Suprapubic skin (tissue), 4 donors: Measurements from ENCODE around the gene FOXP4. TPM values are rescaled to one million over a fixed set of nuclear protein-coding genes. Genes with fewer than 3 reads are reported as not detected.

Experiments used
- DNase-seq, 2 donors: peaks; one replicate each; pipeline ENCODE4 v3.0.0-alpha.2; 2019; ENCODE audit warnings: low spot score in 2 of 2
- H3K27ac ChIP-seq: fragments of 200-600 bp; sonication (generic); one replicate; pipeline ENCODE4 v1.5.1; 2019
- H3K27me3 ChIP-seq: fragments of 200-600 bp; sonication (generic); one replicate; pipeline ENCODE4 v1.5.1; 2019
- H3K36me3 ChIP-seq: fragments of 200-600 bp; sonication (generic); one replicate; pipeline ENCODE4 v1.5.1; 2019
- H3K4me1 ChIP-seq: fragments of 200-600 bp; sonication (generic); one replicate; pipeline ENCODE4 v1.5.1; 2019
- H3K4me3 ChIP-seq: fragments of 200-600 bp; sonication (generic); one replicate; pipeline ENCODE4 v1.5.1; 2019; ENCODE audit warnings: mild to moderate bottlenecking
- H3K9me3 ChIP-seq: fragments of 200-600 bp; sonication (generic); one replicate; pipeline ENCODE4 v1.5.1; 2019
- CTCF ChIP-seq, 2 donors: fragments of 200-600 bp in 1 of 2; fragments of 450-650 bp in 1 of 2; sonication (generic) in 1 of 2; IDR thresholded peaks; one replicate each; pipeline ENCODE4 v1.5.1; 2016 to 2019; ENCODE audit warnings: antibody characterized with exemption in 2 of 2, mild to moderate bottlenecking in 1 of 2, moderate library complexity in 1 of 2
- EP300 ChIP-seq: sonication (generic); formaldehyde crosslinking; IDR thresholded peaks from one replicate; pipeline ENCODE4 v1.6.1; 2017; ENCODE audit warnings: antibody characterized with exemption
- POLR2A ChIP-seq, 2 donors: fragments of 450-650 bp; IDR thresholded peaks; one replicate each; pipeline ENCODE4 v1.6.1; 2017; ENCODE audit warnings: antibody characterized with exemption in 2 of 2, mild to moderate bottlenecking in 2 of 2, moderate library complexity in 2 of 2
- POLR2AphosphoS5 ChIP-seq, 3 donors: sonication (generic); formaldehyde crosslinking; IDR thresholded peaks; one replicate each; pipeline ENCODE4 v1.6.1; 2017; ENCODE audit warnings: antibody characterized with exemption in 3 of 3
- WGBS: methylation state at CpG from one replicate; pipeline ENCODE4 v1.1.5; 2018; 5-methylcytosine and 5-hydroxymethylcytosine counted together
- total RNA-seq, 4 donors: library from RNA; depleted of rRNA; stranded (reverse); fragments of >200 nt; gene quantifications; one replicate each; pipeline ENCODE4 v1.1.0, GENCODE V29; 2016

FOXP4 gene
- total RNA-seq, 4 donors from 2014 or later: 8.1 to 12.1 (median 10.4) TPM

GRCh38 chr6:41545247-41545702 lies 906 bp upstream of the FOXP4 start:
- no peak for TF ChIP-seq POLR2A (IDR thresholded peaks at IDR 0.05)

GRCh38 chr6:41546475-41546865 lies 289 bp downstream of the FOXP4 start:
- Histone ChIP-seq H3K4me3 (peak overlapping the region; percentile 74), H3K36me3 (no peaks in the 10 kb centered on the region), H3K27me3 (peaks cover 2% of the 10 kb centered on the region), H3K9me3 (no peaks in the 10 kb centered on the region), H3K4me1 (peaks cover 34% of the 10 kb centered on the region), H3K27ac (peak overlapping the region; percentile 69)
- WGBS: under 1% methylated on average over 58 of the region's 67 CpGs
- TF ChIP-seq POLR2AphosphoS5 (IDR thresholded peaks at IDR 0.05) (no peak), POLR2A (IDR thresholded peaks at IDR 0.05) (peak in 1 of 2 donors; percentile 29)
- DNase-seq: no peak

More at GRCh38 chr6:41545247-41545702, 906 bp upstream of the FOXP4 start:
- Histone ChIP-seq H3K9me3 (no peaks in the 10 kb centered on the region), H3K4me1 (peaks cover 34% of the 10 kb centered on the region), H3K27me3 (peaks cover 2% of the 10 kb centered on the region), H3K27ac (no peak overlapping the region), H3K4me3 (peak overlapping the region; percentile 74), H3K36me3 (no peaks in the 10 kb centered on the region)
- WGBS: 28% methylated on average over 15 of the region's 15 CpGs
- no peak for DNase-seq

- Histone ChIP-seq H3K27me3 (peaks cover 2% of the 10 kb centered on the region), H3K9me3 (no peaks in the 10 kb centered on the region), H3K4me1 (peaks cover 34% of the 10 kb centered on the region), H3K36me3 (no peaks in the 10 kb centered on the region), H3K4me3 (peak overlapping the region; percentile 74), H3K27ac (peak overlapping the region; percentile 69)
- TF ChIP-seq POLR2AphosphoS5 (IDR thresholded peaks at IDR 0.05): no peak
- no peak for TF ChIP-seq POLR2A (IDR thresholded peaks at IDR 0.05)
- TF ChIP-seq CTCF (IDR thresholded peaks at IDR 0.05): no peak
- TF ChIP-seq EP300: no peak
- DNase-seq: no peak
- 2% methylated on average over 37 of the region's 82 CpGs for WGBS
These were observed 951 bp downstream of the FOXP4 start for GRCh38 chr6:41546866-41547798.

GRCh38 chr6:41547799-41548097 lies 1.6 kb downstream of the FOXP4 start:
- Histone ChIP-seq H3K9me3 (no peaks in the 10 kb centered on the region), H3K4me1 (peaks cover 34% of the 10 kb centered on the region), H3K27ac (no peak overlapping the region), H3K36me3 (no peaks in the 10 kb centered on the region), H3K4me3 (peak overlapping the region; percentile 74), H3K27me3 (peaks cover 2% of the 10 kb centered on the region)
- 14% methylated on average over 19 of the region's 21 CpGs for WGBS
- no peak for DNase-seq
- no peak for TF ChIP-seq POLR2A (IDR thresholded peaks at IDR 0.05)
- TF ChIP-seq POLR2AphosphoS5 (IDR thresholded peaks at IDR 0.05): no peak
- TF ChIP-seq EP300: no peak
- TF ChIP-seq CTCF (IDR thresholded peaks at IDR 0.05): no peak

GRCh38 chr6:41548098-41548840 lies 2.1 kb downstream of the FOXP4 start:
- H3K4me3 ChIP-seq: peak overlapping the region; percentile 74
- no peak for TF ChIP-seq CTCF (IDR thresholded peaks at IDR 0.05)
- TF ChIP-seq POLR2A (IDR thresholded peaks at IDR 0.05): no peak
- no peak for TF ChIP-seq EP300
- no peak for TF ChIP-seq POLR2AphosphoS5 (IDR thresholded peaks at IDR 0.05)
- peaks cover 34% of the 10 kb centered on the region for H3K4me1 ChIP-seq
- H3K9me3 ChIP-seq: no peaks in the 10 kb centered on the region
- peaks cover 2% of the 10 kb centered on the region for H3K27me3 ChIP-seq
- no peaks in the 10 kb centered on the region for H3K36me3 ChIP-seq
- 52% methylated on average over 49 of the region's 50 CpGs for WGBS
- no peak for DNase-seq
- H3K27ac ChIP-seq: no peak overlapping the region
